Left lung (tissue), 10 donors: ENCODE data around the gene ST6GAL1. TPM values are rescaled to one million over a fixed set of nuclear protein-coding genes. Genes with fewer than 3 reads are reported as not detected.

ENCODE experiments used
- ATAC-seq: fragments of 200-7000 bp; cut with Tn5 transposase; one replicate; pipeline ENCODE4 v1.9.1; 2020; ENCODE audit warnings: moderate library complexity
- DNase-seq, 4 donors: peaks; one replicate each; pipeline ENCODE4 v3.0.0-alpha.2; 2013 to 2020
- H3K27ac ChIP-seq, 2 donors: fragments of 200-600 bp; sonication (generic) in 1 of 2; one replicate each; pipeline versions ENCODE4 v1.5.0 to v1.8.0; 2020 to 2021
- H3K27me3 ChIP-seq, 2 donors: fragments of 200-600 bp; sonication (generic) in 1 of 2; one replicate each; pipeline versions ENCODE4 v1.5.0 to v1.8.0; 2020 to 2021
- H3K36me3 ChIP-seq, 2 donors: fragments of 200-600 bp; sonication (generic) in 1 of 2; one replicate each; pipeline versions ENCODE4 v1.5.0 to v1.8.0; 2020 to 2021
- H3K4me1 ChIP-seq, 2 donors: fragments of 200-600 bp; one replicate each; pipeline ENCODE4 v1.8.0; 2021
- H3K4me3 ChIP-seq, 2 donors: fragments of 200-600 bp; sonication (generic) in 1 of 2; one replicate each; pipeline versions ENCODE4 v1.5.0 to v1.8.0; 2020 to 2021; ENCODE audit warnings: mild to moderate bottlenecking in 1 of 2
- H3K9me3 ChIP-seq, 2 donors: fragments of 200-600 bp; sonication (generic) in 1 of 2; one replicate each; pipeline versions ENCODE4 v1.5.0 to v1.8.0; 2020 to 2021
- intact Hi-C, 2 donors: fragments of 100-400 bp; cut with DNase I; formaldehyde crosslinking; loops; one replicate each; pipeline versions ENCODE4 v1.11.2 to v1.14.2; 2022
- polyA plus RNA-seq, 6 donors: library from polyadenylated mRNA; unstranded; fragments of 120-200 nt; gene quantifications; one replicate each; pipeline ENCODE4 v1.2.1, GENCODE V29; 2013; ENCODE audit not compliant: insufficient read length in 6 of 6
- total RNA-seq, 2 donors: library from RNA; stranded (reverse); fragmentation: NEBNext Ultra II Directional; extraction: Animal tissue kit (Norgen Biotek cat#: 25700); gene quantifications; one replicate each; pipeline ENCODE4 v1.2.1, GENCODE V29; 2021
- TF ChIP-seq, protein P1 (sequence below), 2 donors: fragments of 200-600 bp; sonication (generic) in 1 of 2; IDR thresholded peaks; one replicate each; pipeline versions ENCODE4 v1.5.0 to v1.8.0; 2021; ENCODE audit warnings: antibody characterized with exemption in 2 of 2
- donor health status: DM: no; HTN: yes; CAD: no.
- donor health status: DM: no; HTN: no; CAD: no.

The ST6GAL1 gene
- total and polyA plus RNA-seq, 8 donors, result 45.5 to 132 (median 56.2) TPM

DNA sequence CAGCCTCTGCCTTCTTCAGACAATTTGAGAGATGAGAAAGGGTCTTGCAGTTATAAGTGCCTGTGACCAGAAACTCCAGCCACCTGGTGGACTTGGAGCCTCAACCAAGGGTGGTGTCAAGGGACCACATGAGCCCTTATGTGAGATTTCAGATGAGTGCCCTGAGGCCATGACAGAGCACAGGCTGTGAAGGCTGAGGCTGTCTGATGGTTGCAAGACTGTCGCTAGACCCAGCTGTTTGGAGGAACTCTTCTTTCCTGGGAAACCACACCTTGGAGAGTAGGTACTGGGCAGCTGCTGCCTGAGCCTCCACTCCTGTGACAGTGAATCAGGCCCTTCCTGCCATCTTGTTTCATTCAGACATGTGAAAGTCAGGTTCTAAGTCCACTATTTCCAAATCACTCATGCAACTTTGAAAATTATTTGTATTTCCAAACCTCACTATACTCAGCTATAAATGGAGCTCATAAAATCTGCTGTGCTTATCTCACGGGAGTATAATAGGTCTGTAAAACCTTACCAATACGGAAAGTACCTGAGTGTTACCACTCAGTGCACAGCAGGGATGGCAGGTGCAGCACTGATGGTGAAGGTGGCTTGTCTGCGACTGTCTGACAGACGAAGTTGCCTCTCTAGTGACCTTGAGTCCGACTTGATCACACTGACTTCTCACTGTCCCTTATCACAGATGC lies 109.5 kb downstream of the ST6GAL1 start:
- intact Hi-C loops, result no loop called here
- no peaks in the 10 kb centered on the region for H3K27me3 ChIP-seq
- no peak for ATAC-seq
- peaks cover 0 to 35% of the 10 kb centered on the region in 2 donors for H3K36me3 ChIP-seq
- TF ChIP-seq, protein P1, sequence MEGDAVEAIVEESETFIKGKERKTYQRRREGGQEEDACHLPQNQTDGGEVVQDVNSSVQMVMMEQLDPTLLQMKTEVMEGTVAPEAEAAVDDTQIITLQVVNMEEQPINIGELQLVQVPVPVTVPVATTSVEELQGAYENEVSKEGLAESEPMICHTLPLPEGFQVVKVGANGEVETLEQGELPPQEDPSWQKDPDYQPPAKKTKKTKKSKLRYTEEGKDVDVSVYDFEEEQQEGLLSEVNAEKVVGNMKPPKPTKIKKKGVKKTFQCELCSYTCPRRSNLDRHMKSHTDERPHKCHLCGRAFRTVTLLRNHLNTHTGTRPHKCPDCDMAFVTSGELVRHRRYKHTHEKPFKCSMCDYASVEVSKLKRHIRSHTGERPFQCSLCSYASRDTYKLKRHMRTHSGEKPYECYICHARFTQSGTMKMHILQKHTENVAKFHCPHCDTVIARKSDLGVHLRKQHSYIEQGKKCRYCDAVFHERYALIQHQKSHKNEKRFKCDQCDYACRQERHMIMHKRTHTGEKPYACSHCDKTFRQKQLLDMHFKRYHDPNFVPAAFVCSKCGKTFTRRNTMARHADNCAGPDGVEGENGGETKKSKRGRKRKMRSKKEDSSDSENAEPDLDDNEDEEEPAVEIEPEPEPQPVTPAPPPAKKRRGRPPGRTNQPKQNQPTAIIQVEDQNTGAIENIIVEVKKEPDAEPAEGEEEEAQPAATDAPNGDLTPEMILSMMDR (IDR thresholded peaks at IDR 0.05), result no peak
- H3K4me1 ChIP-seq, result peaks cover 9 to 45% of the 10 kb centered on the region in 2 donors
- no peak for DNase-seq
- no peak overlapping the region for H3K4me3 ChIP-seq
- peaks cover 0 to 2% of the 10 kb centered on the region in 2 donors for H3K9me3 ChIP-seq
- H3K27ac ChIP-seq, result no peak overlapping the region

DNA sequence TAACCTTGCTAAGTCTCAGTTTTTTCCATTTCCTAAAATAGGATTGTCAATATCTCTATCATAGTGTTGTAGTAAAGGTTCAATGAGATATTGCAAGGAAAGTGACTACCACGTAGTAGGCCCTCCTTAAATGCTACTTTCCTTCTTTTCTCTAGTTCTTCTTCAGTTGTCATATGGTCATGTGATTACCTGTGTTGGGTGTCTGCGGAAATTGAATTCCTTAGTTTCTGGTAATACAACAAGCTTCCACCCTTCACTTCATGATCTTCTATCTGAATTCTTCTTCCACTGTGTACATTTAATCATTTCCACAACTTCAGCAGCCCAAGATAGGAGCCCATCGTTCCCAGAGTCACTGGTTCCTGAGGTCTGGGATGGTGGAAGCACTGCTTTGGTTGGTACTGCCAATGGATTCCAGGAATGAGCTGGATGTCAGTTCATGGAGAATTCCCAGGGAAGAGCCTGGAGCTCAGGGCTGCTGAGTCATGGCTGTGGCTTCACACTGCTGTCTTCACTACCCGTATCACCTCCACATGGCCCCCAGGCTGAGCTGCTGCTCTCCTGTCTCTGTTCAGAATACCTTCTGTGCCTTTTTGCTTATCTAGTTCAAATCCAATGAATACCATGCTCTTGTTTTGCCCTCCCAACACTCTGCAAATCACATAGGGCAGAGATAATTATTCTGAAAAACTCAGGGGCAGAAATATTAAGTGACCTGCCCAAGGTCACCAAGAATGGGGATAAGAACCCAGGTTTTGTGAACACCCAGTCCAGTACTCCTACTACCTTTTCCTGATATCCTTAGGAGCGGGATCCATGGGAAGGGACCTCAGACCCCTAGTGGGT lies 110.4 kb downstream of the ST6GAL1 start:
- intact Hi-C loops, result no loop called here
- TF ChIP-seq, protein P1 (IDR thresholded peaks at IDR 0.05), result no peak
- Histone ChIP-seq H3K27me3 (no peaks in the 10 kb centered on the region), H3K9me3 (no peaks in the 10 kb centered on the region), H3K4me1 (peaks cover 9 to 51% of the 10 kb centered on the region in 2 donors), H3K27ac (peak overlapping the region; percentile 45 to 65), H3K4me3 (no peak overlapping the region), H3K36me3 (peaks cover 0 to 35% of the 10 kb centered on the region in 2 donors)
- DNase-seq (no peak), ATAC-seq (peak; percentile 12)

DNA sequence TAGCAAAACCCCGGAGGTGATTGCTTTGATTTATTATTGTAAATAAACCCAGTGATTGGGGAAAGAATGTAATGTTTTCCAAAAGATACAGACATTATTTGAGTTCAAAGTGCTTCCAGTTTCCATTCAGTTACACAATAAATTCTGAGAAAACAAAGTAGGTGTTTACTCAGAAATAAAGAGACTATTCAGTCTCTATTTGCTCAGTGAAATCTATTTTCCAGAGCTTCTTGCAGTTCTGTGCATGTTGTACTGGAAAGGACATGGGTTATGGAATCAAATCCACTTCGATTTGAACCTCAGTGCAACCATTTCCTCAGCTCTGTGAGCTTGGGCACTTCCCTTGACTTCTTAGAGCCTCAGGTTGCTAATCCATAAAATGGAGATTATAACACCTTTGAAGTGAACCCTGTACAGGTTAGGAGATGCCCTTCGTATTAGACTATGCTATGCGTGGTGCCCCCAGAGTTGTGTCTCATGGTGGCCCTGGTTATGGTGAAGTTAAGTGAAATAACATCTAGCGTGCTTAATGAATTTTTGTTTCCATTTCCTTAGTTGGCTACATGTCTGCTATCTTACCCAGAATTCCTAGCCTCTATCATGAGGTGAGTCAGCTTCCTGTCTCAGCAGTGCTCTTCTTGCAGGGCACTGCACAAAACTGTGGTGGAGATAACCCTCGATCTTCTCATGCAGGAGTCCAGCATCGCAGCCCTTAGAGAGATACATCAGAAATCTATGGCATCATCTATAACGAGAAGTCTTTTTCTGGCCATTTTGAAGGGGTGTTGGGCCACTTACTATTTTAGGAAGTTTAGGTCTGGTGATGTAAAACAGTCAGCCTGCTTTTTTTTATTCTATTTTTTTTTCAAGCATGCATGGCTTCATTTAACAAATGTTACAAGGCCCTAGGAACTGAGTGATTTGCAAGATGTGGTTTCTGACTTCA lies 111.3 kb downstream of the ST6GAL1 start:
- Histone ChIP-seq H3K4me1 (peaks cover 9 to 55% of the 10 kb centered on the region in 2 donors), H3K27me3 (no peaks in the 10 kb centered on the region), H3K36me3 (peaks cover 0 to 35% of the 10 kb centered on the region in 2 donors), H3K27ac (peak overlapping the region; percentile 45 to 65), H3K4me3 (no peak overlapping the region), H3K9me3 (no peaks in the 10 kb centered on the region)
- intact Hi-C loops, result no loop called here
- ATAC-seq (peak; percentile 58), DNase-seq (no peak)
- TF ChIP-seq, protein P1 (IDR thresholded peaks at IDR 0.05), result no peak

DNA sequence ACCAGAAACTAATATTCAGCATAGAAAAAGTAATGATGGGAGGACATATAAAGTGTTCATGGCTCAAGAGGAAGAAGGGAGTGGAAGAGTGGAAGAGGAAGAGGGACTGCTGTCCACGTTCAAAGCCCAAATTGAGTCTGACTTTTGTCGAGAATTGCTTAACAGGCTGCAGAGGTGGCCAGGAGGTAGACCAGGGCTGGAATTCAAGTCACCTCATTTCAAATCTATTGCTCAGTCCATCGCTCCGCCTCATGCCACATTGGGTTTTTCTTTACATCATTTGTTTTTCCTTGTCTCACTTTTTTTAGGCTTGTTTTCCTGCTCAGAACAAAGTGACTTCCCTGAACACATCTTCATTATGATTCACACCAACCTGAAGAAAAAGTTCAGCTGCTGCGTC lies 112.0 kb downstream of the ST6GAL1 start:
- Histone ChIP-seq H3K4me3 (no peak overlapping the region), H3K9me3 (no peaks in the 10 kb centered on the region), H3K27ac (peak overlapping the region in 1 of 2 donors; percentile 65), H3K4me1 (peaks cover 9 to 55% of the 10 kb centered on the region in 2 donors), H3K27me3 (no peaks in the 10 kb centered on the region), H3K36me3 (peaks cover 0 to 35% of the 10 kb centered on the region in 2 donors)
- ATAC-seq (no peak), DNase-seq (no peak)
- TF ChIP-seq, protein P1 (IDR thresholded peaks at IDR 0.05), result no peak
- intact Hi-C loops, result no loop called here
